K562 (cell line): ENCODE data around the gene SOD1. TPM values are rescaled to one million over a fixed set of nuclear protein-coding genes. Genes with fewer than 3 reads are reported as not detected.

Experiments used
- CSDE1 ChIP-seq, 2 experiments: fragments of 450-650 bp; IDR thresholded peaks; 2 replicates each; pipeline ENCODE4 v1.6.1; 2016; ENCODE audit warnings: mild to moderate bottlenecking in 1 of 2
- EGR1 ChIP-seq: fragments of 450-650 bp; conservative IDR thresholded peaks from 2 replicates; pipeline ENCODE4 v1.6.1; 2017; ENCODE audit warnings: mild to moderate bottlenecking
- ELF4 ChIP-seq: fragments of 450-650 bp; formaldehyde crosslinking; IDR thresholded peaks from 2 replicates; pipeline ENCODE4 v1.4.0; 2022; ENCODE audit warnings: missing genetic modification characterization
- L3MBTL2 ChIP-seq: fragments of 450-650 bp; IDR thresholded peaks from 2 replicates; pipeline ENCODE4 v1.6.1; 2016; ENCODE audit warnings: mild to moderate bottlenecking, moderate library complexity
- NCOA6 ChIP-seq: fragments of 450-650 bp; IDR thresholded peaks from 2 replicates; pipeline ENCODE4 v1.6.1; 2017; ENCODE audit warnings: mild to moderate bottlenecking
- NR3C1 ChIP-seq: sonication (generic); formaldehyde crosslinking; IDR thresholded peaks from 2 replicates; pipeline ENCODE4 v1.8.1; 2022; ENCODE audit warnings: missing genetic modification reagents
- RFX5 ChIP-seq: IDR thresholded peaks from 2 replicates; pipeline ENCODE4 v1.6.1; 2011; ENCODE audit warnings: low read depth, mild to moderate bottlenecking, improper control_type of control experiment, low read length
- SMAD3 ChIP-seq: fragments of 450-650 bp; formaldehyde crosslinking; conservative IDR thresholded peaks from 2 replicates; pipeline ENCODE4 v1.4.0; 2020; ENCODE audit warnings: mild to moderate bottlenecking
- ZFP1 ChIP-seq: fragments of 450-650 bp; formaldehyde crosslinking; IDR thresholded peaks from 2 replicates; pipeline ENCODE4 v1.4.0; 2020; ENCODE audit warnings: mild to moderate bottlenecking, mixed read lengths
- ZFP36 ChIP-seq: fragments of 150-350 bp; IDR thresholded peaks from 2 replicates; pipeline ENCODE4 v1.6.1; 2018; ENCODE audit warnings: low read length, low read depth; ENCODE audit not compliant: partially characterized antibody
- ZNF408 ChIP-seq: fragments of 250-450 bp; sonication (Bioruptor Pico); IDR thresholded peaks from 2 replicates; pipeline ENCODE4 v1.4.0; 2020; ENCODE audit warnings: low read depth, mild to moderate bottlenecking, moderate library complexity
- polyA plus RNA-seq, 8 experiments: library from polyadenylated mRNA; depleted of rRNA in 4 of 8; stranded (reverse) in 5 of 8; unstranded in 3 of 8; fragments of >200 nt; fragmentation: Nextera tagmentation in 2 of 8; fragmentation: Illumina TruSeq in 1 of 8; extraction: Ambion mirVana in 2 of 8; extraction: Trizol in 1 of 8; gene quantifications; 2 replicates each; pipeline versions ENCODE4 v1.2.1 to v1.2.3, GENCODE V29; 2011 to 2014; ENCODE audit warnings: inconsistent platforms in 1 of 8, missing spikeins in 1 of 8
- total RNA-seq, 7 experiments: library from RNA; depleted of rRNA in 6 of 7; stranded (reverse); fragments of >200 nt in 6 of 7; fragmentation: Illumina TruSeq in 2 of 7; extraction: Trizol in 2 of 7; gene quantifications; 2 replicates each; pipeline versions ENCODE4 v1.2.1 to v1.2.3, GENCODE V29; 2011 to 2021; ENCODE audit warnings: low replicate concordance in 1 of 7
- TF ChIP-seq, protein P1 (sequence below): fragments of 450-650 bp; IDR thresholded peaks from 2 replicates; pipeline ENCODE4 v1.6.1; 2017; ENCODE audit warnings: antibody characterized with exemption, mild to moderate bottlenecking
- TF ChIP-seq, protein P2 (sequence below): fragments of 250-450 bp; sonication (Bioruptor Pico); IDR thresholded peaks from 2 replicates; pipeline ENCODE4 v1.4.0; 2020; ENCODE audit warnings: mild to moderate bottlenecking, moderate library complexity
- TF ChIP-seq, protein P3 (sequence below): fragments of 450-650 bp; IDR thresholded peaks from 2 replicates; pipeline ENCODE4 v1.6.1; 2017; ENCODE audit warnings: antibody characterized with exemption
- TF ChIP-seq, protein P4 (sequence below): fragments of 450-650 bp; conservative IDR thresholded peaks from 2 replicates; pipeline ENCODE4 v1.6.1; 2016; ENCODE audit warnings: missing genetic modification characterization, low read depth, mild to moderate bottlenecking, missing compliant biosample characterization, moderate library complexity

The SOD1 gene
- total and polyA plus RNA-seq, 9 of the 15 experiments (the other 6 are each of a cell fraction or from before 2014, with no cell fraction given), result 452 to 1,409 (median 633) TPM

DNA sequence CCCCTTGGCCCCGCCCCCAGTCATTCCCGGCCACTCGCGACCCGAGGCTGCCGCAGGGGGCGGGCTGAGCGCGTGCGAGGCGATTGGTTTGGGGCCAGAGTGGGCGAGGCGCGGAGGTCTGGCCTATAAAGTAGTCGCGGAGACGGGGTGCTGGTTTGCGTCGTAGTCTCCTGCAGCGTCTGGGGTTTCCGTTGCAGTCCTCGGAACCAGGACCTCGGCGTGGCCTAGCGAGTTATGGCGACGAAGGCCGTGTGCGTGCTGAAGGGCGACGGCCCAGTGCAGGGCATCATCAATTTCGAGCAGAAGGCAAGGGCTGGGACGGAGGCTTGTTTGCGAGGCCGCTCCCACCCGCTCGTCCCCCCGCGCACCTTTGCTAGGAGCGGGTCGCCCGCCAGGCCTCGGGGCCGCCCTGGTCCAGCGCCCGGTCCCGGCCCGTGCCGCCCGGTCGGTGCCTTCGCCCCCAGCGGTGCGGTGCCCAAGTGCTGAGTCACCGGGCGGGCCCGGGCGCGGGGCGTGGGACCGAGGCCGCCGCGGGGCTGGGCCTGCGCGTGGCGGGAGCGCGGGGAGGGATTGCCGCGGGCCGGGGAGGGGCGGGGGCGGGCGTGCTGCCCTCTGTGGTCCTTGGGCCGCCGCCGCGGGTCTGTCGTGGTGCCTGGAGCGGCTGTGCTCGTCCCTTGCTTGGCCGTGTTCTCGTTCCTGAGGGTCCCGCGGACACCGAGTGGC is at the start of gene SOD1 (continued):
- TF ChIP-seq, protein P1, sequence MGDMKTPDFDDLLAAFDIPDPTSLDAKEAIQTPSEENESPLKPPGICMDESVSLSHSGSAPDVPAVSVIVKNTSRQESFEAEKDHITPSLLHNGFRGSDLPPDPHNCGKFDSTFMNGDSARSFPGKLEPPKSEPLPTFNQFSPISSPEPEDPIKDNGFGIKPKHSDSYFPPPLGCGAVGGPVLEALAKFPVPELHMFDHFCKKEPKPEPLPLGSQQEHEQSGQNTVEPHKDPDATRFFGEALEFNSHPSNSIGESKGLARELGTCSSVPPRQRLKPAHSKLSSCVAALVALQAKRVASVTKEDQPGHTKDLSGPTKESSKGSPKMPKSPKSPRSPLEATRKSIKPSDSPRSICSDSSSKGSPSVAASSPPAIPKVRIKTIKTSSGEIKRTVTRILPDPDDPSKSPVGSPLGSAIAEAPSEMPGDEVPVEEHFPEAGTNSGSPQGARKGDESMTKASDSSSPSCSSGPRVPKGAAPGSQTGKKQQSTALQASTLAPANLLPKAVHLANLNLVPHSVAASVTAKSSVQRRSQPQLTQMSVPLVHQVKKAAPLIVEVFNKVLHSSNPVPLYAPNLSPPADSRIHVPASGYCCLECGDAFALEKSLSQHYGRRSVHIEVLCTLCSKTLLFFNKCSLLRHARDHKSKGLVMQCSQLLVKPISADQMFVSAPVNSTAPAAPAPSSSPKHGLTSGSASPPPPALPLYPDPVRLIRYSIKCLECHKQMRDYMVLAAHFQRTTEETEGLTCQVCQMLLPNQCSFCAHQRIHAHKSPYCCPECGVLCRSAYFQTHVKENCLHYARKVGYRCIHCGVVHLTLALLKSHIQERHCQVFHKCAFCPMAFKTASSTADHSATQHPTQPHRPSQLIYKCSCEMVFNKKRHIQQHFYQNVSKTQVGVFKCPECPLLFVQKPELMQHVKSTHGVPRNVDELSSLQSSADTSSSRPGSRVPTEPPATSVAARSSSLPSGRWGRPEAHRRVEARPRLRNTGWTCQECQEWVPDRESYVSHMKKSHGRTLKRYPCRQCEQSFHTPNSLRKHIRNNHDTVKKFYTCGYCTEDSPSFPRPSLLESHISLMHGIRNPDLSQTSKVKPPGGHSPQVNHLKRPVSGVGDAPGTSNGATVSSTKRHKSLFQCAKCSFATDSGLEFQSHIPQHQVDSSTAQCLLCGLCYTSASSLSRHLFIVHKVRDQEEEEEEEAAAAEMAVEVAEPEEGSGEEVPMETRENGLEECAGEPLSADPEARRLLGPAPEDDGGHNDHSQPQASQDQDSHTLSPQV, result peak; percentile 31
- TF ChIP-seq, protein P2, sequence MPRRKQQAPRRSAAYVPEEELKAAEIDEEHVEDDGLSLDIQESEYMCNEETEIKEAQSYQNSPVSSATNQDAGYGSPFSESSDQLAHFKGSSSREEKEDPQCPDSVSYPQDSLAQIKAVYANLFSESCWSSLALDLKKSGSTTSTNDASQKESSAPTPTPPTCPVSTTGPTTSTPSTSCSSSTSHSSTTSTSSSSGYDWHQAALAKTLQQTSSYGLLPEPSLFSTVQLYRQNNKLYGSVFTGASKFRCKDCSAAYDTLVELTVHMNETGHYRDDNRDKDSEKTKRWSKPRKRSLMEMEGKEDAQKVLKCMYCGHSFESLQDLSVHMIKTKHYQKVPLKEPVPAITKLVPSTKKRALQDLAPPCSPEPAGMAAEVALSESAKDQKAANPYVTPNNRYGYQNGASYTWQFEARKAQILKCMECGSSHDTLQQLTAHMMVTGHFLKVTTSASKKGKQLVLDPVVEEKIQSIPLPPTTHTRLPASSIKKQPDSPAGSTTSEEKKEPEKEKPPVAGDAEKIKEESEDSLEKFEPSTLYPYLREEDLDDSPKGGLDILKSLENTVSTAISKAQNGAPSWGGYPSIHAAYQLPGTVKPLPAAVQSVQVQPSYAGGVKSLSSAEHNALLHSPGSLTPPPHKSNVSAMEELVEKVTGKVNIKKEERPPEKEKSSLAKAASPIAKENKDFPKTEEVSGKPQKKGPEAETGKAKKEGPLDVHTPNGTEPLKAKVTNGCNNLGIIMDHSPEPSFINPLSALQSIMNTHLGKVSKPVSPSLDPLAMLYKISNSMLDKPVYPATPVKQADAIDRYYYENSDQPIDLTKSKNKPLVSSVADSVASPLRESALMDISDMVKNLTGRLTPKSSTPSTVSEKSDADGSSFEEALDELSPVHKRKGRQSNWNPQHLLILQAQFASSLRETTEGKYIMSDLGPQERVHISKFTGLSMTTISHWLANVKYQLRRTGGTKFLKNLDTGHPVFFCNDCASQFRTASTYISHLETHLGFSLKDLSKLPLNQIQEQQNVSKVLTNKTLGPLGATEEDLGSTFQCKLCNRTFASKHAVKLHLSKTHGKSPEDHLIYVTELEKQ (CRISPR knock-in tag), result no peak
- peak; percentile 93 for TF ChIP-seq L3MBTL2
- no peak; a peak in 1 of 4 replicates for TF ChIP-seq CSDE1 (IDR thresholded peaks at IDR 0.05)
- TF ChIP-seq ZNF408, result no peak
- TF ChIP-seq RFX5, result no peak
- no peak for TF ChIP-seq ELF4 (CRISPR knock-in tag)
- TF ChIP-seq, protein P3, sequence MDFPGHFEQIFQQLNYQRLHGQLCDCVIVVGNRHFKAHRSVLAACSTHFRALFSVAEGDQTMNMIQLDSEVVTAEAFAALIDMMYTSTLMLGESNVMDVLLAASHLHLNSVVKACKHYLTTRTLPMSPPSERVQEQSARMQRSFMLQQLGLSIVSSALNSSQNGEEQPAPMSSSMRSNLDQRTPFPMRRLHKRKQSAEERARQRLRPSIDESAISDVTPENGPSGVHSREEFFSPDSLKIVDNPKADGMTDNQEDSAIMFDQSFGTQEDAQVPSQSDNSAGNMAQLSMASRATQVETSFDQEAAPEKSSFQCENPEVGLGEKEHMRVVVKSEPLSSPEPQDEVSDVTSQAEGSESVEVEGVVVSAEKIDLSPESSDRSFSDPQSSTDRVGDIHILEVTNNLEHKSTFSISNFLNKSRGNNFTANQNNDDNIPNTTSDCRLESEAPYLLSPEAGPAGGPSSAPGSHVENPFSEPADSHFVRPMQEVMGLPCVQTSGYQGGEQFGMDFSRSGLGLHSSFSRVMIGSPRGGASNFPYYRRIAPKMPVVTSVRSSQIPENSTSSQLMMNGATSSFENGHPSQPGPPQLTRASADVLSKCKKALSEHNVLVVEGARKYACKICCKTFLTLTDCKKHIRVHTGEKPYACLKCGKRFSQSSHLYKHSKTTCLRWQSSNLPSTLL, result peak; percentile 42; the same call in 1 of the 2 replicates
- TF ChIP-seq NR3C1 (CRISPR knock-in tag), result no peak
- no peak for TF ChIP-seq SMAD3 (CRISPR knock-in tag)
- TF ChIP-seq EGR1, result peak; percentile 81
- TF ChIP-seq ZFP1 (CRISPR knock-in tag), result no peak
- no peak for TF ChIP-seq ZFP36
- TF ChIP-seq, protein P4, sequence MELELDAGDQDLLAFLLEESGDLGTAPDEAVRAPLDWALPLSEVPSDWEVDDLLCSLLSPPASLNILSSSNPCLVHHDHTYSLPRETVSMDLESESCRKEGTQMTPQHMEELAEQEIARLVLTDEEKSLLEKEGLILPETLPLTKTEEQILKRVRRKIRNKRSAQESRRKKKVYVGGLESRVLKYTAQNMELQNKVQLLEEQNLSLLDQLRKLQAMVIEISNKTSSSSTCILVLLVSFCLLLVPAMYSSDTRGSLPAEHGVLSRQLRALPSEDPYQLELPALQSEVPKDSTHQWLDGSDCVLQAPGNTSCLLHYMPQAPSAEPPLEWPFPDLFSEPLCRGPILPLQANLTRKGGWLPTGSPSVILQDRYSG, result no peak
- TF ChIP-seq NCOA6, result no peak
